Endothelial cell of umbilical vein (primary cell): ENCODE results near the gene MERTK. TPM values are rescaled to one million over a fixed set of nuclear protein-coding genes. Genes with fewer than 3 reads are reported as not detected.

ENCODE experiments used
- BruUV-seq: library from RNA; stranded (reverse); fragments of 400-500 nt; replicated peaks from 2 replicates; lab custom pipeline; 2021; lab: Mats Ljungman, UMichigan
- CTCF ChIA-PET: fragments of 300-600, 350-600 bp; sonication (Branson Sonifier 250); formaldehyde crosslinking; loops from one replicate; lab custom pipeline; 2021; ENCODE audit warnings: antibody characterized with exemption, inconsistent platforms; lab: Charles Lee
- POLR2A ChIA-PET: fragments of 300-600, 350-600 bp; sonication (Branson Sonifier 250); formaldehyde crosslinking; loops from one replicate; lab custom pipeline; 2021; ENCODE audit warnings: antibody characterized with exemption, inconsistent platforms; lab: Charles Lee
- DNase-seq: peaks from one replicate; pipeline ENCODE4 v3.0.0-alpha.2; 2011; ENCODE audit warnings: low read depth, low spot score
- FAIRE-seq: peaks from 2 replicates; lab custom pipeline; 2011; peaks lifted over from hg19 to GRCh38; lab: Jason Lieb, UNC
- H2AFZ ChIP-seq: 2 replicates; pipeline ENCODE4 v1.6.0; 2012; ENCODE audit warnings: low read depth, low read length, control low read depth, inconsistent platforms
- H3K27ac ChIP-seq: 2 replicates; pipeline ENCODE4 v1.5.1; 2011; ENCODE audit warnings: low read depth, mild to moderate bottlenecking, control low read depth, low read length, moderate library complexity; ENCODE audit not compliant: insufficient read depth
- H3K27me3 ChIP-seq, 2 experiments: 2 replicates each; pipeline versions ENCODE4 v1.6.0 to v1.6.1; 2011; ENCODE audit warnings: low read length in 2 of 2, mixed read lengths in 1 of 2; ENCODE audit not compliant: control insufficient read depth in 2 of 2, insufficient read depth in 2 of 2
- H3K36me3 ChIP-seq, 2 experiments: 2 replicates in 1 of 2; 3 replicates in 1 of 2; pipeline ENCODE4 v1.5.1; 2011; ENCODE audit warnings: low read length in 2 of 2, mild to moderate bottlenecking in 1 of 2, moderate library complexity in 1 of 2; ENCODE audit not compliant: control insufficient read depth in 2 of 2, insufficient read depth in 2 of 2; ENCODE audit errors: extremely low read depth in 1 of 2
- H3K4me1 ChIP-seq: 3 replicates; pipeline ENCODE4 v1.5.1; 2011; ENCODE audit warnings: mild to moderate bottlenecking, low read length; ENCODE audit not compliant: control insufficient read depth, insufficient read depth; ENCODE audit errors: extremely low read depth
- H3K4me2 ChIP-seq: 2 replicates; pipeline ENCODE4 v1.6.1; 2011; ENCODE audit warnings: low read length, control low read depth, mixed read lengths; ENCODE audit not compliant: insufficient read depth
- H3K4me3 ChIP-seq, 3 experiments: fragments of 200-600 bp in 1 of 3; sonication (generic), shearing (Covaris generic) in 1 of 3; replicated peaks in 1 of 3; 2 replicates each; pipeline ENCODE4 v1.5.1; 2011 to 2016; ENCODE audit warnings: control low read depth in 3 of 3, low read length in 3 of 3, mild to moderate bottlenecking in 2 of 3, inconsistent platforms in 1 of 3, low read depth in 1 of 3, moderate library complexity in 1 of 3; ENCODE audit not compliant: insufficient read depth in 1 of 3
- H3K79me2 ChIP-seq: 2 replicates; pipeline ENCODE4 v1.6.0; 2012; ENCODE audit warnings: low read length, inconsistent platforms; ENCODE audit not compliant: control insufficient read depth, insufficient read depth
- H3K9ac ChIP-seq: replicated peaks from 2 replicates; pipeline ENCODE3; 2011; ENCODE audit warnings: low read length, control low read depth; ENCODE audit not compliant: insufficient read depth; ENCODE audit errors: extremely low read depth
- H3K9me1 ChIP-seq: replicated peaks from 3 replicates; pipeline ENCODE4 v1.6.0; 2011; ENCODE audit warnings: mild to moderate bottlenecking, low read length; ENCODE audit not compliant: control insufficient read depth, insufficient read depth; ENCODE audit errors: extremely low read depth
- H3K9me3 ChIP-seq: replicated peaks from 2 replicates; pipeline ENCODE4 v1.5.1; 2012; ENCODE audit warnings: low read length, inconsistent platforms; ENCODE audit not compliant: control insufficient read depth, insufficient read depth
- H4K20me1 ChIP-seq: replicated peaks from 2 replicates; pipeline ENCODE3; 2011; ENCODE audit warnings: mild to moderate bottlenecking, low read length; ENCODE audit not compliant: control insufficient read depth, insufficient read depth; ENCODE audit errors: extremely low read depth
- CTCF ChIP-seq, 2 donors: IDR thresholded peaks; 1 replicate in 1 of 2; 2 replicates in 1 of 2; pipeline ENCODE4 v1.5.1; 2011; ENCODE audit warnings: low read length in 2 of 2, mild to moderate bottlenecking in 2 of 2, moderate library complexity in 2 of 2, control low read depth in 1 of 2, inconsistent platforms in 1 of 2, low read depth in 1 of 2; ENCODE audit not compliant: insufficient read depth in 1 of 2; ENCODE audit errors: extremely low read depth in 1 of 2
- EZH2 ChIP-seq: IDR thresholded peaks from 2 replicates; pipeline ENCODE4 v1.6.1; 2012; ENCODE audit warnings: borderline replicate concordance, low read depth, mild to moderate bottlenecking, moderate library complexity, low read length, inconsistent platforms; ENCODE audit not compliant: severe bottlenecking
- FOS ChIP-seq: IDR thresholded peaks from 2 replicates; pipeline ENCODE4 v1.6.1; 2011; ENCODE audit warnings: mild to moderate bottlenecking, low read length, moderate library complexity, borderline replicate concordance; ENCODE audit not compliant: insufficient read depth
- GATA2 ChIP-seq: IDR thresholded peaks from 2 replicates; pipeline ENCODE4 v1.7.0; 2011; ENCODE audit warnings: low read depth, mild to moderate bottlenecking, moderate library complexity, mixed read lengths, low read length; ENCODE audit not compliant: insufficient read length, insufficient read depth
- JUN ChIP-seq: IDR thresholded peaks from 2 replicates; pipeline ENCODE4 v1.6.1; 2011; ENCODE audit warnings: borderline replicate concordance, low read depth; ENCODE audit not compliant: insufficient read length, insufficient read depth
- MAX ChIP-seq: IDR thresholded peaks from 2 replicates; pipeline ENCODE4 v1.6.1; 2011; ENCODE audit not compliant: insufficient read depth, insufficient read length
- MYC ChIP-seq: IDR thresholded peaks from one replicate; pipeline ENCODE4 v1.6.1; 2011; ENCODE audit warnings: mild to moderate bottlenecking, low read depth, low read length
- POLR2A ChIP-seq: IDR thresholded peaks from 2 replicates; pipeline ENCODE4 v1.6.1; 2012; ENCODE audit warnings: low read depth, mild to moderate bottlenecking, control low read depth, low read length
- POLR2AphosphoS5 ChIP-seq: IDR thresholded peaks from 2 replicates; pipeline ENCODE4 v1.6.1; 2012; ENCODE audit warnings: low read depth, mild to moderate bottlenecking, control low read depth, low read length, moderate library complexity; ENCODE audit not compliant: insufficient read depth
- dilution Hi-C: fragments of 300-500 bp; cut with MboI; formaldehyde crosslinking; loops from one replicate; pipeline ENCODE4 v1.15.0; 2019; ENCODE audit warnings: low sequenced_read_pairs; ENCODE audit not compliant: extremely low pct_ligation_motif_present
- intact Hi-C: fragments of 100-400 bp; cut with micrococcal nuclease; formaldehyde crosslinking; loops from one replicate; pipeline ENCODE4 v1.10.0; 2022
- polyA plus RNA-seq, 4 experiments: library from polyadenylated mRNA; depleted of rRNA in 3 of 4; stranded (reverse) in 3 of 4; unstranded in 1 of 4; fragments of >200 nt; gene quantifications; 2 replicates each; pipeline versions ENCODE4 v1.2.1 to v1.2.3, GENCODE V29; 2011 to 2012; ENCODE audit warnings: missing spikeins in 1 of 4
- total RNA-seq: library from RNA; stranded (reverse); gene quantifications from 2 replicates; pipeline ENCODE4 v1.2.3, GENCODE V29; 2021

Gene MERTK
- total and polyA plus RNA-seq, 2 donors (not counting 3 experiments of a cell fraction or from before 2014, with no cell fraction given): 37.3 to 39.6 TPM

GRCh38 chr2:112012556-112012955 lies 114.1 kb downstream of the MERTK start:
- BruUV-seq: no TSS peak
- Histone ChIP-seq H2AFZ (no peak overlapping the region), H3K4me3 (no peak overlapping the region), H3K36me3 (peaks cover 8 to 29% of the 10 kb centered on the region in 2 experiments), H4K20me1 (no peaks in the 10 kb centered on the region), H3K9ac (no peak overlapping the region), H3K4me2 (no peak overlapping the region), H3K4me1 (peaks cover 7% of the 10 kb centered on the region), H3K9me1 (no peaks in the 10 kb centered on the region), H3K9me3 (no peaks in the 10 kb centered on the region), H3K27me3 (no peaks in the 10 kb centered on the region), H3K79me2 (no peaks in the 10 kb centered on the region), H3K27ac (no peak overlapping the region)
- ChIA-PET CTCF (no interaction called here), POLR2A (no interaction called here)
- intact Hi-C loops (no loop called here), dilution Hi-C loops (no loop called here)
- TF ChIP-seq CTCF (IDR thresholded peaks at IDR 0.05; ENCODE audit: extremely low read depth in 1 of 2, insufficient read depth in 1 of 2, low read depth in 1 of 2, low read length in 2 of 2): no peak
- TF ChIP-seq MAX: no peak
- TF ChIP-seq EZH2: no peak
- TF ChIP-seq FOS: no peak
- no peak for TF ChIP-seq JUN
- no peak for TF ChIP-seq POLR2A
- no peak for TF ChIP-seq POLR2AphosphoS5
- no peak for TF ChIP-seq MYC
- TF ChIP-seq GATA2: no peak
- DNase-seq (no peak), FAIRE-seq (no peak)
